HG03135 (cell line): ENCODE measurements around the gene KATNAL1.

ENCODE experiments used
- ATAC-seq: cut with Tn5 transposase; IDR thresholded peaks from one replicate; pipeline ENCODE4 v1.9.1; 2021; ENCODE audit warnings: mild to moderate bottlenecking, moderate library complexity; ENCODE audit not compliant: unreplicated experiment

The KATNAL1 gene

GRCh38 chr13:30169442-30169841 is 137.9 kb downstream of the KATNAL1 start:
- ATAC-seq, result no peak

GRCh38 chr13:30165796-30166195 is 141.6 kb downstream of the KATNAL1 start:
- ATAC-seq, result no peak

GRCh38 chr13:30165071-30165470 is 142.3 kb downstream of the KATNAL1 start:
- no peak for ATAC-seq

GRCh38 chr13:30164146-30164545 is 143.2 kb downstream of the KATNAL1 start:
- no peak for ATAC-seq

- no peak for ATAC-seq
Observed at GRCh38 chr13:30163441-30163840, 143.9 kb downstream of the KATNAL1 start.

GRCh38 chr13:30159446-30159839 is 147.9 kb downstream of the KATNAL1 start:
- ATAC-seq, result no peak

GRCh38 chr13:30158774-30159445 is 148.4 kb downstream of the KATNAL1 start:
- ATAC-seq, result no peak

GRCh38 chr13:30157616-30157993 is 149.7 kb downstream of the KATNAL1 start:
- no peak for ATAC-seq

- no peak for ATAC-seq
Observed at GRCh38 chr13:30156826-30157615, 150.3 kb downstream of the KATNAL1 start.

- no peak for ATAC-seq
Observed at GRCh38 chr13:30156270-30156669, 151.1 kb downstream of the KATNAL1 start.

- ATAC-seq, result no peak
Observed at GRCh38 chr13:30154931-30155330, 152.4 kb downstream of the KATNAL1 start.

- ATAC-seq, result no peak
Observed at GRCh38 chr13:30154531-30154930, 152.8 kb downstream of the KATNAL1 start.

- no peak for ATAC-seq
Observed at GRCh38 chr13:30153545-30154426, 153.6 kb downstream of the KATNAL1 start.
